HepG2 (cell line): ENCODE results near the gene KCNC2. TPM values are rescaled to one million over a fixed set of nuclear protein-coding genes. Genes with fewer than 3 reads are reported as not detected.
"Not testable (repeated sequence)": the region's sequence is repeated elsewhere in the genome, so short reads cannot be mapped to it uniquely, and the experiment has no call there.

Experiments
- ATAC-seq: fragments of 200-7000 bp; cut with Tn5 transposase; 3 replicates; pipeline ENCODE4 v1.9.1; 2020; ENCODE audit warnings: mild to moderate bottlenecking, moderate library complexity
- BruUV-seq: library from RNA; stranded (reverse); fragments of 400-500 nt; replicated peaks from 2 replicates; lab custom pipeline; 2021; lab: Mats Ljungman, UMichigan
- CTCF ChIA-PET: fragments of 300-600 bp; formaldehyde crosslinking; extraction: SDS; loops from one replicate; lab custom pipeline; 2021; ENCODE audit warnings: low total read pairs, inconsistent platforms, low intra/inter-chr PET ratio; lab: Yijun Ruan, JAX
- POLR2A ChIA-PET: fragments of 350-600 bp; sonication (Branson Sonifier 250); formaldehyde crosslinking; loops from one replicate; lab custom pipeline; 2020; ENCODE audit warnings: antibody characterized with exemption, inconsistent platforms; lab: Yijun Ruan, JAX
- DNase-seq: peaks from one replicate; pipeline ENCODE4 v3.0.0-alpha.2; 2015; ENCODE audit warnings: low spot score
- FAIRE-seq: peaks from 3 replicates; lab custom pipeline; 2011; peaks lifted over from hg19 to GRCh38; lab: Jason Lieb, UNC
- H2AFZ ChIP-seq: one replicate; pipeline ENCODE4 v1.6.1; 2011; ENCODE audit warnings: low read length, inconsistent platforms
- H3K27ac ChIP-seq: fragments of 300-600 bp; 3 replicates; pipeline ENCODE4 v1.8.0; 2011; ENCODE audit warnings: mixed run types, mild to moderate bottlenecking, mixed read lengths, low read length, inconsistent platforms; ENCODE audit not compliant: insufficient read depth; ENCODE audit errors: extremely low read length
- H3K27me3 ChIP-seq, 2 experiments: fragments of 200-600 bp in 1 of 2; 2 replicates in 1 of 2; 3 replicates in 1 of 2; pipeline versions ENCODE4 v1.6.0 to v1.8.0; 2011; ENCODE audit warnings: low read length in 2 of 2, mild to moderate bottlenecking in 2 of 2, moderate library complexity in 2 of 2, inconsistent platforms in 1 of 2; ENCODE audit not compliant: insufficient read depth in 2 of 2, control insufficient read depth in 1 of 2
- H3K36me3 ChIP-seq, 2 experiments: fragments of 200-600 bp in 1 of 2; replicated peaks in 1 of 2; 2 replicates in 1 of 2; 3 replicates in 1 of 2; pipeline versions ENCODE4 v1.5.1 to v1.8.0; 2011; ENCODE audit warnings: low read length in 2 of 2, inconsistent platforms in 1 of 2; ENCODE audit not compliant: insufficient read depth in 2 of 2, control insufficient read depth in 1 of 2
- H3K4me1 ChIP-seq: 2 replicates; pipeline ENCODE4 v1.5.1; 2012; ENCODE audit warnings: low read length, inconsistent platforms; ENCODE audit not compliant: insufficient read depth
- H3K4me2 ChIP-seq: 2 replicates; pipeline ENCODE4 v1.6.0; 2011; ENCODE audit warnings: low read depth, low read length, inconsistent platforms
- H3K4me3 ChIP-seq, 3 experiments: fragments of 200-600 bp in 1 of 3; sonication (generic), shearing (Covaris generic) in 1 of 3; replicated peaks in 1 of 3; 2 replicates each; pipeline ENCODE4 v1.5.1; 2011 to 2016; ENCODE audit warnings: low read length in 3 of 3, inconsistent platforms in 2 of 3, low read depth in 2 of 3, mild to moderate bottlenecking in 2 of 3, control low read depth in 1 of 3, mixed read lengths in 1 of 3; ENCODE audit not compliant: insufficient read depth in 1 of 3
- H3K79me2 ChIP-seq: one replicate; pipeline ENCODE4 v1.6.1; 2011; ENCODE audit warnings: low read length, inconsistent platforms; ENCODE audit not compliant: insufficient read depth
- H3K9ac ChIP-seq: 2 replicates; pipeline ENCODE4 v1.6.0; 2011; ENCODE audit warnings: mild to moderate bottlenecking, low read depth, low read length, inconsistent platforms; ENCODE audit not compliant: insufficient read depth
- H3K9me3 ChIP-seq: 2 replicates; pipeline ENCODE4 v1.5.1; 2012; ENCODE audit warnings: mild to moderate bottlenecking, low read length
- H4K20me1 ChIP-seq: 2 replicates; pipeline ENCODE4 v1.6.0; 2011; ENCODE audit warnings: inconsistent platforms, mild to moderate bottlenecking, low read length, moderate library complexity; ENCODE audit not compliant: insufficient read depth
- CHD4 ChIP-seq: fragments of 200-600 bp; sonication (generic); IDR thresholded peaks from 2 replicates; pipeline ENCODE4 v1.7.0; 2017; ENCODE audit warnings: mild to moderate bottlenecking, low read length, borderline replicate concordance
- HNRNPLL ChIP-seq: fragments of 200-400 bp; formaldehyde crosslinking; IDR thresholded peaks from 2 replicates; pipeline ENCODE4 v1.6.1; 2017; ENCODE audit warnings: mild to moderate bottlenecking, low read depth, low read length; ENCODE audit not compliant: poor library complexity, severe bottlenecking
- KLF12 ChIP-seq: sonication (generic); formaldehyde crosslinking; IDR thresholded peaks from 2 replicates; pipeline ENCODE4 v1.4.0; 2020; ENCODE audit warnings: missing genetic modification reagents, borderline replicate concordance
- KLF16 ChIP-seq, 2 experiments: sonication (generic) in 1 of 2; formaldehyde crosslinking in 1 of 2; IDR thresholded peaks; 2 replicates each; pipeline versions ENCODE4 v1.6.1 to v1.8.0; 2016 to 2023; ENCODE audit warnings: missing genetic modification reagents in 2 of 2, missing compliant biosample characterization in 1 of 2
- PRMT3 ChIP-seq: sonication (generic); formaldehyde crosslinking; IDR thresholded peaks from 2 replicates; pipeline ENCODE4 v1.8.1; 2022; ENCODE audit warnings: low read depth, mild to moderate bottlenecking, moderate library complexity, missing genetic modification reagents, borderline replicate concordance
- ZNF572 ChIP-seq: sonication (generic); formaldehyde crosslinking; IDR thresholded peaks from 2 replicates; pipeline ENCODE4 v1.5.1; 2020; ENCODE audit warnings: mild to moderate bottlenecking, missing genetic modification reagents
- WGBS: methylation state at CpG from one replicate; pipeline ENCODE4 v1.1.6; 2017; ENCODE audit warnings: low lambda C conversion rate; 5-methylcytosine and 5-hydroxymethylcytosine counted together
- in situ Hi-C: cut with HindIII; loops from 2 replicates; pipeline ENCODE4 v1.10.0; 2017; ENCODE audit warnings: low pct_unique_long_range_greater_than_20kb; ENCODE audit not compliant: extremely low pct_ligation_motif_present
- intact Hi-C: fragments of 100-400 bp; cut with micrococcal nuclease; formaldehyde crosslinking; loops from one replicate; pipeline ENCODE4 v1.10.0; 2022; ENCODE audit not compliant: unreplicated experiment
- polyA plus RNA-seq, 8 experiments: library from polyadenylated mRNA; depleted of rRNA in 3 of 8; stranded (reverse) in 7 of 8; unstranded in 1 of 8; fragments of >200 nt; fragmentation: Illumina TruSeq in 4 of 8; extraction: Trizol in 4 of 8; gene quantifications; 2 replicates each; pipeline versions ENCODE4 v1.2.1 to v1.2.3, GENCODE V29; 2011 to 2016; ENCODE audit warnings: low read depth in 4 of 8, missing spikeins in 1 of 8, mixed read lengths in 1 of 8; ENCODE audit not compliant: insufficient read depth in 1 of 8
- total RNA-seq, 5 experiments: library from RNA; depleted of rRNA; stranded (reverse); fragments of >200 nt; fragmentation: Illumina TruSeq; extraction: Trizol; gene quantifications; 2 replicates each; pipeline ENCODE4 v1.2.3, GENCODE V29; 2016; ENCODE audit warnings: low read depth in 1 of 5

KCNC2 gene
- total and polyA plus RNA-seq, 2 of the 13 experiments (the other 11 are each of a cell fraction or from before 2014, with no cell fraction given), result not detected

DNA sequence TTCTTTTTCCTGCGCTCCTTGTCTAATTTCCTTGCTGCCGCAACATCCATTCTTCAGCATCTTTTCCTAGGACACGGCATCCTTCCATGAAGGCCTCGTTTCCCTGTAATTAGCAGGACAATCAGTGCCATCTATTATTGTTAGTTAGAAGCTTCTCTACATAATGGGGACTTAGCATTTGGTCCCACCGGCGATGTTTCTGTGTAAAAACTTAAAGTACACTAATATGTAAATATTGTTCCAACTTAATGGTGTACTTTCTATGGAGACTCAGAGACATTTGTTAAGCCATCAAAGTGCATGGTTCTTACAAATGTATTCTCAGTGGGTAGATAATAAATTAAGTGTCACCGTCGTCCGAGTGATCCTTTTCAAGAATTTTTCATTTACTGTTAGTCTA lies 17.4 kb downstream of the KCNC2 start (continued):
- TF ChIP-seq ZNF572 (CRISPR knock-in tag), result no peak
- no peak for TF ChIP-seq KLF16 (CRISPR knock-in tag; IDR thresholded peaks at IDR 0.05)
- TF ChIP-seq PRMT3, result no peak
- no peak for TF ChIP-seq CHD4
- no peak for TF ChIP-seq KLF12 (CRISPR knock-in tag)

DNA sequence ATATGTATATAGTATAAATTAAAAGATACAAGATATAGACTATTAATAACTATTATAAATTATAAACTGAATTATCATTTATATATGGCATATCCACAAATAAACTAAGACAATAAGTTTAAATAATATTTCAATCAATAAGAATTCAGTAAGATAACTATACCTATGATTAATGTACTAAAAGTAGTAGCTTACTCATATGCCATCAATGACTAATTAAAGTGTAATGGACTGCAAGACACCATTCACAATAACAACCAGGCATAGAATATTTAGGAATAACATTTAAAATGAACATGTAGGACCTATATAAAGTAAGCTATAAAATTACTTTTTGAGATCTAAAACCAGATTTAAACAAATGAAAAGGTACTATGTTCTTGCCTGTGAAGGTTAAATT lies 18.8 kb downstream of the KCNC2 start:
- intact Hi-C loops, result no loop called here
- no peak overlapping the region for H2AFZ ChIP-seq
- ATAC-seq, result no peak
- in situ Hi-C loops, result no loop called here
- H3K36me3 ChIP-seq, result no peaks in the 10 kb centered on the region
- H3K79me2 ChIP-seq, result no peaks in the 10 kb centered on the region
- no peak overlapping the region for H3K4me3 ChIP-seq
- POLR2A ChIA-PET, result no interaction called here
- no peaks in the 10 kb centered on the region for H3K9me3 ChIP-seq
- H3K4me1 ChIP-seq, result no peaks in the 10 kb centered on the region
- H3K27ac ChIP-seq, result no peak overlapping the region
- H4K20me1 ChIP-seq, result no peaks in the 10 kb centered on the region
- H3K4me2 ChIP-seq, result no peak overlapping the region
- no peak overlapping the region for H3K9ac ChIP-seq
- BruUV-seq, result no TSS peak
- no peak for TF ChIP-seq HNRNPLL
- TF ChIP-seq, all 625 proteins: peak for 0
- DNase-seq (no peak), FAIRE-seq (no peak)
- CTCF ChIA-PET, result no interaction called here
- no peaks in the 10 kb centered on the region for H3K27me3 ChIP-seq

DNA sequence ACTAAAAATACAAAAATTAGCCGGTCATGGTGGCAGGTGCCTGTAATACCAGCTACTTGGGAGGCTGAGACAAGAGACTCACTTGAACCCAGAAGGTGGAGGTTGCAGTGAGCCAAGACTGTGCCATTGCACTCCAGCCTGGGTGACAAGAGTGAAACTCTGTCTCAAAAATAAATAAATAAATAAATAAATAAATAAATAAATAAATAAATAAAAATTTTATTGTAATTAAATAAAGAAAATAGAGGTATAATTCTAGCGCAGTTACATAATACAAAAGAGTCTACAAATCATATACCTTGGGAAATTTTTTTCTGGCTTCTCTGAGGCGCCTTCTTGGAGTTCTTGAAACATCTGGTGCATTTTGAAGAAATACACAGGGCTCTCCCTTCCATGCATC lies 23.8 kb downstream of the KCNC2 start:
- FAIRE-seq, H4K20me1 ChIP-seq, in situ Hi-C loops, ATAC-seq, H3K4me1 ChIP-seq, H3K27ac ChIP-seq, H3K9me3 ChIP-seq, H3K4me2 ChIP-seq, H2AFZ ChIP-seq, intact Hi-C loops, BruUV-seq, H3K27me3 ChIP-seq, H3K9ac ChIP-seq, H3K36me3 ChIP-seq, DNase-seq, POLR2A ChIA-PET, H3K79me2 ChIP-seq, CTCF ChIA-PET, H3K4me3 ChIP-seq: not testable (repeated sequence)
- whole genome bisulfite sequencing, result 3% methylated on average over 3 of the region's 3 CpGs
